GM19438 (cell line): ENCODE measurements around the gene ZP1.
"Not testable (repeated sequence)": the region's sequence is repeated elsewhere in the genome, so short reads cannot be mapped to it uniquely, and the experiment has no call there.

Experiments
- ATAC-seq: cut with Tn5 transposase; IDR thresholded peaks from one replicate; pipeline ENCODE4 v1.9.1; 2021; ENCODE audit warnings: low read depth; ENCODE audit not compliant: unreplicated experiment

Gene ZP1

GRCh38 chr11:60866911-60867870, at the start of gene ZP1:
TSS of gene ZP1 (plus strand) at chr11:60867542. CDS start at chr11:60867562, 20 bp downstream.
- ATAC-seq, result no peak

GRCh38 chr11:60818057-60818456, 49.3 kb upstream of the ZP1 start:
- no peak for ATAC-seq

GRCh38 chr11:60821827-60822599, 45.3 kb upstream of the ZP1 start:
- no peak for ATAC-seq

GRCh38 chr11:60823745-60824306, 43.5 kb upstream of the ZP1 start:
- not testable (repeated sequence) for ATAC-seq

GRCh38 chr11:60825118-60825517, 42.2 kb upstream of the ZP1 start:
- ATAC-seq, result no peak

- no peak for ATAC-seq
Observed at GRCh38 chr11:60825790-60826189, 41.6 kb upstream of the ZP1 start.

GRCh38 chr11:60830478-60831142, 36.7 kb upstream of the ZP1 start:
- peak; percentile 35 for ATAC-seq

GRCh38 chr11:60831143-60831500, 36.2 kb upstream of the ZP1 start:
- peak; percentile 78 for ATAC-seq

GRCh38 chr11:60831501-60832079, 35.8 kb upstream of the ZP1 start:
- no peak for ATAC-seq

- ATAC-seq, result no peak
Observed at GRCh38 chr11:60834742-60835533, 32.4 kb upstream of the ZP1 start.

- ATAC-seq, result no peak
Observed at GRCh38 chr11:60835534-60835846, 31.9 kb upstream of the ZP1 start.

- ATAC-seq, result no peak
Observed at GRCh38 chr11:60836866-60837515, 30.4 kb upstream of the ZP1 start.

- ATAC-seq, result no peak
Observed at GRCh38 chr11:60838132-60838531, 29.2 kb upstream of the ZP1 start.

- no peak for ATAC-seq
Observed at GRCh38 chr11:60840470-60841430, 26.6 kb upstream of the ZP1 start.

- ATAC-seq, result peak; percentile 79
Observed at GRCh38 chr11:60841797-60842667, 25.3 kb upstream of the ZP1 start, which contains the start of gene CCDC86. TSS of gene CCDC86 (plus strand) at chr11:60842113. CDS start at chr11:60842125, 12 bp downstream.

- no peak for ATAC-seq
Observed at GRCh38 chr11:60842668-60843600, 24.4 kb upstream of the ZP1 start.
